Kidney glomerular epithelial cell (primary cell): ENCODE results near the gene ITLN2.
"Not testable (repeated sequence)": the region's sequence is repeated elsewhere in the genome, so short reads cannot be mapped to it uniquely, and the experiment has no call there.

Experiments
- DNase-seq: peaks from one replicate; lab custom pipeline; 2025; lab: John Stamatoyannopoulos, UW

ITLN2 gene

DNA sequence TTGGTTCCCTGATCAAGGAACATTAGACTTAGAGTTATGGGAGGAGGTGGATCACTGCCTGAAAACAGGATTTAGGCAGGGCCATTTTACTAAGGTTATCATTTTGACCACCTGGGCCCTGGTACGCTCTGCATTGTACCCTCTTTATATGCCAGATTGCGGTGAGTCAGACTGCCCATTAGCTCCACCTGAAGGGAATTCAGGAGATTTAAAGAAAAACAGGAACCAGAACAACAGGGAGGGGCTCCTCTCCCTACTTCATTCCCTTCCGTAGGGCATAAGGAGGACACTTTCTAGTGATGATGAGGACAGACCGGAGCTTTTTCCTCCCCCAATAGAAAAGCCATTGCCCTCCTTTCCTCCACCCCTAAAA, 49.0 kb downstream of the ITLN2 start:
- no peak for DNase-seq

DNA sequence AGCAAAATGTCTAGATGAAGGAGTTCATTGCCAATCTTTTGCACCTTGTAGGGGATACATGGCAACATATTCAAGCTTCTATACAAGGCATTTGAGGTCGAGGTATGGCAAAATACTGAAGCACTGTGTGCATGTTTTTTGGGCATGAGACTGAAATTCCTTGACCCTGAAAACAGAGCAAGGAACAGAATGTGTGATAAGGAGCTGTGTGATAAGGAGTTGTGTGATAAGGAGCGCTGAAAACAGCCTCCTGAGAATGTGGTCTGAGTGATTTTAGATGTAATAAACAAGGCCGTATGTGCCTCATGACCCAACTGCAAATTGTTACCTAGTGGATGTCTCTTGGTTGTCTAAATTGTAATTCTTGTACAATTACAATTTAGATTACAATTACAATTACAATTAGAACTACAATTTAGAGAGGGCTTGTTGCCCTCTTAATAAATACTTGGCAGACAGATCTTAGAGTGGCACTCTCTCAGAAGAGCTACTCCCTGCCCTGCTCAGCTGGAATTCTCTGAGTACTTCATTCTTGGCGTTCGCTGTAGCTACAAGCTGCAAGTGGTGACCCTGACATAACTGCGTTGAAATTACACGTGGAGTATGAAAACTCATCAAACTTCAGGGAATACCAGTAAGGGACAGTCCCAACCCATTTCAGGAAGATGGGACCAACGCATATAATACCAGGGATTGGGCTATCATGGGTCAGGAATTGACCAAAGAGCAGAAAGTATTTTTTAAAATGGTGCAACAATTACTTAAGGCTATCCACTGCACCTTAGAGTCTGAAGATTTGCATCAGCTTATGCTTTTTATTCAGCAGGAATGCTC, 49.6 kb downstream of the ITLN2 start:
- DNase-seq: no peak

DNA sequence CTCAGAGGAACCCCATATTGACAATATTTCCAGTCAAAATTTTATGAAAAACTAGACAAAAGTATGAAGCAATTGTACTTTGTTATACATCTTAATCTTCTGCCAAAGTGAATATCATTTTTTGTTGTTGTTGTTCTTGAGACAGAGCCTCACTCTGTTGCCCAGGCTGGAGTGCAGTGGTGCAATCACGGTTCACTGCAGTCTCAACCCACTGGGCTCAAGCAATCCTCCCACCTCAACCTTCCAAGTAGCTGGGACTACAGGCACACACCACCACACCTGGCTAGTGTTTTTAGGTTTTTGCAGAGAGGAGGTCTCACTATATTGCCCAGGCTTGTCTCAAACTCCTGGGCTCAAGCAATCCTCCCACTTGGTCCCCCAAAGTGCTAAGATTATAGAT, 52.4 kb downstream of the ITLN2 start:
- DNase-seq: not testable (repeated sequence)

DNA sequence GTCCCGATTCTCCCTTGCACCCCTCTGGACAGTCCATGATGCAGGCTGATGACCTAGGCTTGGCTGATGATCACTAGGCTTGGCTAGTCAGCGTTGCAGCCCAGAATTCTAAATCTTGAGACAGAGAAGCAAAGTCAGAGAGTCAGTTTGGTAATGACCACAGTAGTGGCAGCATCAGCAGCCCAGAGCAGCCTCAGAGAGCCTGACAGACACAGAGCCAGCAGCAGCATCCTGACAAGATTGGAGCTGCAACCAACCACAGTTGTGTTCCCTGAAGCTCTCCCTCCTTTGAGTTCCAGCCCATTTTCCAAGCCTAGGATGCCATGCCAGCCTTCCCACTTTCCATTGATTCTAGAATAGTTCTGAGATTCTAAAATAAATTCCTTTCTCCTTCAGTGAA, 52.8 kb downstream of the ITLN2 start:
- DNase-seq: no peak

DNA sequence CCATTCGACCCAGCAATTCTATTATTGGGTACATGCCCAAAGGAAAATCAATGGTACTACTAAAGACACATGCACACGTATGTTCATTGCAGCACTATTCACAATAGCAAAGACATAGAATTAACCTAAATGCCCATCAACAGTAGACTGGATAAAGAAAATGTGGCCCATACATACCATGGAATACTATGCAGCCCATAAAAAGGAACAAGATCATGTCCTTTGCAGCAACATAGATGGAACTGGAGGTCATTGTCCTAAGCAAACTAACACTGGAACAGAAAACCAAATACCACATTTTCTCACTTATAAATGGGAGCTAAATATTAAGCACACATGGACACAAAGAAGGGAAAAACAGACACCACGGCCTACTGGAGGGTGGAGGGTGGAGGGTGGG, 53.9 kb downstream of the ITLN2 start:
- not testable (repeated sequence) for DNase-seq
